Measurements from ENCODE around the gene RIPK3.
A peak's percentile ranks its signal among the peaks of the same experiment; 100 is the strongest.
"Not testable (repeated sequence)": the region's sequence is repeated elsewhere in the genome, so short reads cannot be mapped to it uniquely, and the experiment has no call there.

Gene RIPK3

DNA sequence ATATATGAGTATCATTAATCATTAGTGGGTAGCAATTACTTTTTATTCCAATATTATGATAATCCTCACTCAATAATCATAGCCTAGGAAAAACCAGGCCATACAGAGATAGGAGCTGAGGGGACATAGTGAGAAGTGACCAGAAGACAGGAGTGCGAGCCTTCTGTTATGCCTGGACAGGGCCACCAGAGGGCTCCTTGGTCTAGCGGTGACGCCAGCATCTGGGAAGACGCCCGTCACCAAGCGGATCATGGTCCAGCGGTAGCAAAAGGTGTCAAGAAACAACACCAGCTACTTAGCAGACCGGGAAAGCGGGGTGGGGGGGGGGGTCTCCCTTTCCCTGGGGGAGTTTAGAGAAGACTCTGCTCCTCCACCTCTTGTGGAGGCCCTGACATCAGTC is 11.9 kb downstream of the RIPK3 start:
- H3K79me1 ChIP-seq (ENCODE audit: low read length); H2AFZ ChIP-seq (ENCODE audit: insufficient read depth, low read length, poor library complexity); H4K8ac ChIP-seq (ENCODE audit: low read depth, low read length); H2BK12ac ChIP-seq (ENCODE audit: low read length); H3K36me3 ChIP-seq (ENCODE audit: control insufficient read depth in 1 of 2, insufficient read depth in 2 of 2, low read length in 2 of 2); H3K9ac ChIP-seq (ENCODE audit: low read length); H3K27ac ChIP-seq (ENCODE audit: low read depth, low read length); H3K79me2 ChIP-seq (ENCODE audit: control insufficient read depth, insufficient read depth, low read length, poor library complexity); H3K4me3 ChIP-seq (ENCODE audit: low read depth, low read length); H2BK5ac ChIP-seq (ENCODE audit: low read depth, low read length, poor library complexity); H4K91ac ChIP-seq (ENCODE audit: low read depth, low read length); H3K27me3 ChIP-seq (ENCODE audit: insufficient read depth, low read length); H4K12ac ChIP-seq (ENCODE audit: low read depth, low read length); H3K18ac ChIP-seq (ENCODE audit: low read length); H2AK5ac ChIP-seq (ENCODE audit: low read length); H3K9me3 ChIP-seq (ENCODE audit: insufficient read depth, low read depth, low read length); H3K23ac ChIP-seq (ENCODE audit: low read length); H3K4ac ChIP-seq (ENCODE audit: low read depth, low read length); H3K4me1 ChIP-seq (ENCODE audit: control insufficient read depth in 1 of 2, insufficient read depth in 2 of 2, low read length in 2 of 2); H3K14ac ChIP-seq (ENCODE audit: low read length); H3K4me2 ChIP-seq (ENCODE audit: low read length); H2BK120ac ChIP-seq (ENCODE audit: insufficient read depth, low read length, poor library complexity): not testable (repeated sequence)
- peak in 1 of 2 donors; percentile 33 for DNase-seq
- no CpG with 5 or more reads among the region's 9 CpGs for WGBS (ENCODE audit: extremely low coverage, insufficient coverage, insufficient read length)

DNA sequence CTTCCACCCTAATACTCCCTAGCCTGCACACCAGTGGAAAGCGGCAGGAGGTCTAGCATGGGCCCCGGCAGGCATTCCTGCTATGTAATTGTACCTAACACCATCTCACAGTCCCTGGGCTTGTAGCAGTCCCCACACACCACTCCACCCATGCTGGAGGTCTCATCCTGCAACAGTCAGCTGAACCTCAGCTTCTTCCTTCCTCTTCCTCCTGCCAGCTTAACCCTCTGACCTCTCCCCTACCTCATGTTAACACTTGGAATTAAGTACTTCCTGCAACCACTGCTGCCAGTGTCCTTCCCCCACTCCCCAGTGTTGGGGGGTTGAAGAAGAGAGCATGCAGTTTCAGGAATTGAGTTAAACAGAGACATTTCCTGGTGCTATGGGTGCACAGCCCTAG is 12.5 kb downstream of the RIPK3 start:
- no peaks in the 10 kb centered on the region for H3K79me2 ChIP-seq (ENCODE audit: control insufficient read depth, insufficient read depth, low read length, poor library complexity)
- H4K91ac ChIP-seq (ENCODE audit: low read depth, low read length): no peak overlapping the region
- H2BK12ac ChIP-seq (ENCODE audit: low read length): no peak overlapping the region
- no peak overlapping the region for H3K9ac ChIP-seq (ENCODE audit: low read length)
- H3K14ac ChIP-seq (ENCODE audit: low read length): no peak overlapping the region
- H2BK5ac ChIP-seq (ENCODE audit: low read depth, low read length, poor library complexity): no peak overlapping the region
- no CpG with 5 or more reads among the region's 2 CpGs for WGBS (ENCODE audit: extremely low coverage, insufficient coverage, insufficient read length)
- no peak overlapping the region for H4K12ac ChIP-seq (ENCODE audit: low read depth, low read length)
- H3K4me1 ChIP-seq (ENCODE audit: control insufficient read depth in 1 of 2, insufficient read depth in 2 of 2, low read length in 2 of 2): peaks cover 1 to 3% of the 10 kb centered on the region in 2 experiments
- no peaks in the 10 kb centered on the region for H3K27me3 ChIP-seq (ENCODE audit: insufficient read depth, low read length)
- H3K4me2 ChIP-seq (ENCODE audit: low read length): no peak overlapping the region
- no peak overlapping the region for H4K8ac ChIP-seq (ENCODE audit: low read depth, low read length)
- peaks cover under 1% of the 10 kb centered on the region for H3K9me3 ChIP-seq (ENCODE audit: insufficient read depth, low read depth, low read length)
- H3K4ac ChIP-seq (ENCODE audit: low read depth, low read length): no peak overlapping the region
- no peak overlapping the region for H3K4me3 ChIP-seq (ENCODE audit: low read depth, low read length)
- H3K79me1 ChIP-seq (ENCODE audit: low read length): no peaks in the 10 kb centered on the region
- H2AFZ ChIP-seq (ENCODE audit: insufficient read depth, low read length, poor library complexity): no peak overlapping the region
- no peaks in the 10 kb centered on the region for H3K36me3 ChIP-seq (ENCODE audit: control insufficient read depth in 1 of 2, insufficient read depth in 2 of 2, low read length in 2 of 2)
- no peak overlapping the region for H3K18ac ChIP-seq (ENCODE audit: low read length)
- no peak overlapping the region for H2AK5ac ChIP-seq (ENCODE audit: low read length)
- DNase-seq: no peak
- H3K27ac ChIP-seq (ENCODE audit: low read depth, low read length): no peak overlapping the region
- H2BK120ac ChIP-seq (ENCODE audit: insufficient read depth, low read length, poor library complexity): no peak overlapping the region
- H3K23ac ChIP-seq (ENCODE audit: low read length): no peak overlapping the region

DNA sequence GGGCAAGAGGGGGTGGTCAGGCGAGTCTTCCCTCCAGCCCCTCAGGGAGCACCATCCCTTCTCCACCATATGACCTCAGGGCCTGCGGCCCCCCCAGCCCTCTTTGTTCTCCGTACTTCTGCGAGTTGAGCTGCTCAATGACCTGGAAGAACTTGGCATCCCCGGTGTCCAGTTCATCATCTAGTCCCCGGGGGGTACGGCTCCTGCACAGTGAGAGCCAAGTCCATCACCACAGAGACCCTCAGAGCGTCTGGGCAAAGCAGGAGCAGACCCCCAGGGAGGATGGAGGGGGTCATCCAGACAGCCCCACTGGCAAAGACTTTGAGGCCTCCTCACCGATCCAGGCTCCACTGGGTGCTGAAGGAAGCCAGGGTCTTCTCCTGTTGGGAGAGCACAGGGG is 13.8 kb downstream of the RIPK3 start:
- Histone ChIP-seq H3K27ac (ENCODE audit: low read depth, low read length) (no peak overlapping the region), H3K14ac (ENCODE audit: low read length) (no peak overlapping the region), H4K12ac (ENCODE audit: low read depth, low read length) (no peak overlapping the region), H3K18ac (ENCODE audit: low read length) (no peak overlapping the region), H3K23ac (ENCODE audit: low read length) (no peak overlapping the region), H3K79me2 (ENCODE audit: control insufficient read depth, insufficient read depth, low read length, poor library complexity) (no peaks in the 10 kb centered on the region), H3K79me1 (ENCODE audit: low read length) (peaks cover 2% of the 10 kb centered on the region), H2BK12ac (ENCODE audit: low read length) (no peak overlapping the region), H3K4me2 (ENCODE audit: low read length) (no peak overlapping the region), H2AK5ac (ENCODE audit: low read length) (no peak overlapping the region), H2AFZ (ENCODE audit: insufficient read depth, low read length, poor library complexity) (no peak overlapping the region), H4K91ac (ENCODE audit: low read depth, low read length) (no peak overlapping the region), H3K9ac (ENCODE audit: low read length) (no peak overlapping the region), H3K4ac (ENCODE audit: low read depth, low read length) (no peak overlapping the region), H3K4me3 (ENCODE audit: low read depth, low read length) (no peak overlapping the region), H2BK5ac (ENCODE audit: low read depth, low read length, poor library complexity) (no peak overlapping the region), H3K27me3 (ENCODE audit: insufficient read depth, low read length) (no peaks in the 10 kb centered on the region), H3K4me1 (ENCODE audit: control insufficient read depth in 1 of 2, insufficient read depth in 2 of 2, low read length in 2 of 2) (peaks cover 6 to 10% of the 10 kb centered on the region in 2 experiments), H3K9me3 (ENCODE audit: insufficient read depth, low read depth, low read length) (no peaks in the 10 kb centered on the region), H2BK120ac (ENCODE audit: insufficient read depth, low read length, poor library complexity) (no peak overlapping the region), H4K8ac (ENCODE audit: low read depth, low read length) (no peak overlapping the region), H3K36me3 (ENCODE audit: control insufficient read depth in 1 of 2, insufficient read depth in 2 of 2, low read length in 2 of 2) (no peaks in the 10 kb centered on the region)
- no peak for DNase-seq
- WGBS (ENCODE audit: extremely low coverage, insufficient coverage, insufficient read length): no CpG with 5 or more reads among the region's 9 CpGs

DNA sequence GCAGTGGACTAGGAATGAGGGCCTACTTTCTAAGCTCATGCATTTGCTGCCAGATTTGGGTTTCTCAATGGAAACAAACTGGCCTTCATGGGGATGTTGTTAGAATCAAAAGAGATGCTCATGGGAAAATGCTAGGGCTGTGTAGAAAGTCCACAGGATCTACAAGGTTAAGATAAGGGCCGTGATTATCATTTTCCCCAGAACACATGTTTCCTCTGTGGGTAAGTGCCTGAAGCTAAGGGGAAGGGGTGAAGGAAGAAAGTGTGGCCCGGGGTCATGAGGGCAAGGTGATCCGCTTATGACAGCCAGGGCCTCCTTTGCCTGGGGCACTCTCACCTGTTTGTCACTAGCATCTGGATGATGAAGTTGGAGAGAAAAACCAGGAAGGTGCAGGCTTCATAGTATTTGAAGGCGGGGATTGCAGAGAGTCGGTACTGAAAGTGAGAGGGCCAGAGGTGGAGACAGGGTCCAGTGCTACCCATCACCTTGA is 14.7 kb downstream of the RIPK3 start:
- Histone ChIP-seq H3K4me1 (ENCODE audit: control insufficient read depth in 1 of 2, insufficient read depth in 2 of 2, low read length in 2 of 2) (peaks cover 6 to 10% of the 10 kb centered on the region in 2 experiments), H4K12ac (ENCODE audit: low read depth, low read length) (no peak overlapping the region), H3K4ac (ENCODE audit: low read depth, low read length) (no peak overlapping the region), H3K4me2 (ENCODE audit: low read length) (no peak overlapping the region), H3K79me1 (ENCODE audit: low read length) (peaks cover 2% of the 10 kb centered on the region), H3K9ac (ENCODE audit: low read length) (no peak overlapping the region), H2BK12ac (ENCODE audit: low read length) (no peak overlapping the region), H2BK5ac (ENCODE audit: low read depth, low read length, poor library complexity) (no peak overlapping the region), H4K8ac (ENCODE audit: low read depth, low read length) (no peak overlapping the region), H3K27me3 (ENCODE audit: insufficient read depth, low read length) (no peaks in the 10 kb centered on the region), H3K79me2 (ENCODE audit: control insufficient read depth, insufficient read depth, low read length, poor library complexity) (no peaks in the 10 kb centered on the region), H3K14ac (ENCODE audit: low read length) (no peak overlapping the region), H2AK5ac (ENCODE audit: low read length) (no peak overlapping the region), H3K18ac (ENCODE audit: low read length) (no peak overlapping the region), H2BK120ac (ENCODE audit: insufficient read depth, low read length, poor library complexity) (no peak overlapping the region), H3K9me3 (ENCODE audit: insufficient read depth, low read depth, low read length) (no peaks in the 10 kb centered on the region), H4K91ac (ENCODE audit: low read depth, low read length) (no peak overlapping the region), H3K23ac (ENCODE audit: low read length) (no peak overlapping the region), H3K4me3 (ENCODE audit: low read depth, low read length) (no peak overlapping the region), H2AFZ (ENCODE audit: insufficient read depth, low read length, poor library complexity) (no peak overlapping the region), H3K27ac (ENCODE audit: low read depth, low read length) (no peak overlapping the region), H3K36me3 (ENCODE audit: control insufficient read depth in 1 of 2, insufficient read depth in 2 of 2, low read length in 2 of 2) (no peaks in the 10 kb centered on the region)
- no CpG with 5 or more reads among the region's 5 CpGs for WGBS (ENCODE audit: extremely low coverage, insufficient coverage, insufficient read length)
- peak; percentile 92 to 96 for DNase-seq
